IPS DF 4.7 (cell line): ENCODE measurements around the gene C10orf71.

ENCODE experiments used
- DNase-seq: peaks from one replicate; pipeline ENCODE4 v3.0.0-alpha.2; 2013; ENCODE audit warnings: low spot score; ENCODE audit errors: extremely low read depth

The C10orf71 gene

GRCh38 chr10:49298983-49299815 lies at the start of gene C10orf71:
Gene C10orf71, plus strand, starts transcription at chr10:49299170. Its CDS starts 23,376 bp downstream, at chr10:49322546.
- no peak for DNase-seq

- no peak for DNase-seq
Observed at GRCh38 chr10:49252313-49253034, 46.5 kb upstream of the C10orf71 start.

GRCh38 chr10:49253340-49253906 lies 45.5 kb upstream of the C10orf71 start:
- DNase-seq, result no peak

GRCh38 chr10:49254150-49254549 lies 44.8 kb upstream of the C10orf71 start:
- no peak for DNase-seq

- no peak for DNase-seq
Observed at GRCh38 chr10:49254556-49255318, 44.2 kb upstream of the C10orf71 start.

GRCh38 chr10:49255883-49256282 lies 43.1 kb upstream of the C10orf71 start:
- DNase-seq, result no peak

GRCh38 chr10:49257154-49257553 lies 41.8 kb upstream of the C10orf71 start:
- no peak for DNase-seq

- DNase-seq, result no peak
Observed at GRCh38 chr10:49257626-49258349, 41.2 kb upstream of the C10orf71 start.

- no peak for DNase-seq
Observed at GRCh38 chr10:49258350-49258683, 40.7 kb upstream of the C10orf71 start.

- DNase-seq, result no peak
Observed at GRCh38 chr10:49260644-49261296, 38.2 kb upstream of the C10orf71 start.

GRCh38 chr10:49263591-49263990 lies 35.4 kb upstream of the C10orf71 start:
- no peak for DNase-seq

- DNase-seq, result no peak
Observed at GRCh38 chr10:49264177-49264677, 34.7 kb upstream of the C10orf71 start.

- DNase-seq, result no peak
Observed at GRCh38 chr10:49265885-49266284, 33.1 kb upstream of the C10orf71 start.

- no peak for DNase-seq
Observed at GRCh38 chr10:49268185-49268584, 30.8 kb upstream of the C10orf71 start.

GRCh38 chr10:49269523-49269922 lies 29.4 kb upstream of the C10orf71 start:
- DNase-seq, result no peak

- DNase-seq, result no peak
Observed at GRCh38 chr10:49270565-49270964, 28.4 kb upstream of the C10orf71 start.

GRCh38 chr10:49271346-49271745 lies 27.6 kb upstream of the C10orf71 start:
- DNase-seq, result no peak

GRCh38 chr10:49272251-49273081 lies 26.5 kb upstream of the C10orf71 start:
- DNase-seq, result no peak

GRCh38 chr10:49273082-49273465 lies 25.9 kb upstream of the C10orf71 start:
- no peak for DNase-seq
